ACC112 (cell line): ENCODE measurements around the gene ACTC1.

Experiments used
- H2AFZ ChIP-seq: fragments of 200-600 bp; sonication (generic); one replicate; pipeline ENCODE4 v1.6.0; 2017; ENCODE audit warnings: antibody characterized with exemption, low read length; ENCODE audit not compliant: unreplicated experiment
- H3K27ac ChIP-seq: fragments of 200-600 bp; sonication (generic); 2 replicates; pipeline ENCODE4 v1.5.1; 2014; ENCODE audit warnings: low read depth, mild to moderate bottlenecking, antibody characterized with exemption, low read length, moderate library complexity
- H3K27me3 ChIP-seq: fragments of 200-600 bp; sonication (generic); 2 replicates; pipeline ENCODE4 v1.6.1; 2014; ENCODE audit warnings: mild to moderate bottlenecking, antibody characterized with exemption, low read length, moderate library complexity, mixed read lengths; ENCODE audit not compliant: insufficient read depth
- H3K36me3 ChIP-seq: fragments of 200-600 bp; sonication (generic); 2 replicates; pipeline ENCODE4 v1.6.1; 2016; ENCODE audit warnings: mild to moderate bottlenecking, antibody characterized with exemption, low read length, moderate library complexity, mixed read lengths; ENCODE audit not compliant: insufficient read depth
- H3K4me1 ChIP-seq: fragments of 200-600 bp; sonication (generic); one replicate; pipeline ENCODE4 v1.6.1; 2016; ENCODE audit warnings: low read length, mixed read lengths; ENCODE audit not compliant: insufficient read depth, unreplicated experiment, control insufficient read depth
- H3K4me3 ChIP-seq: fragments of 200-600 bp; sonication (generic); 2 replicates; pipeline ENCODE4 v1.5.1; 2014; ENCODE audit warnings: mild to moderate bottlenecking, low read depth, low read length
- H3K79me2 ChIP-seq: fragments of 200-600 bp; sonication (generic); one replicate; pipeline ENCODE4 v1.6.0; 2016; ENCODE audit warnings: low read length; ENCODE audit not compliant: control insufficient read depth, unreplicated experiment, insufficient read depth

Gene ACTC1

DNA sequence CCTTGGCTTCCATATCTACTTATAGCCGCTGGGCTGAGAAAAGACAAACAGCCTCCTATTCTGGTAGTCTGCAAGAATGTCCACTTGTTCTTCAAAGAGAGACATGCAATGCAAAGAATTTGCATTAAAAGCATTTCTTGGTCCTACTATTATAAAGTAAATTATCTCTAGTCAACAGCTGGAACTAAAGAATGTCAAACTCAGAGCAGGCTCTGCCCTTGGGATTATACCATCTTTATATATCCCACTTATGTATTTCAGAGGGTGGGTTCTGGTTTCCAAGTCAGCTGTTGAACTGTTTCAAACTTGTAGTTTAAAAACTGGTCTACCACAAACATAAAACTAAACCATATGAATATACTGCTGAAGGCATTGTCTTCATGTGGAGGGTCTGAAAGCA is 7.0 kb upstream of the ACTC1 start:
- Histone ChIP-seq H2AFZ (no peak overlapping the region), H3K4me3 (no peak overlapping the region), H3K36me3 (no peaks in the 10 kb centered on the region), H3K79me2 (no peaks in the 10 kb centered on the region), H3K27me3 (peaks cover 4% of the 10 kb centered on the region), H3K27ac (no peak overlapping the region), H3K4me1 (peaks cover 13% of the 10 kb centered on the region)

DNA sequence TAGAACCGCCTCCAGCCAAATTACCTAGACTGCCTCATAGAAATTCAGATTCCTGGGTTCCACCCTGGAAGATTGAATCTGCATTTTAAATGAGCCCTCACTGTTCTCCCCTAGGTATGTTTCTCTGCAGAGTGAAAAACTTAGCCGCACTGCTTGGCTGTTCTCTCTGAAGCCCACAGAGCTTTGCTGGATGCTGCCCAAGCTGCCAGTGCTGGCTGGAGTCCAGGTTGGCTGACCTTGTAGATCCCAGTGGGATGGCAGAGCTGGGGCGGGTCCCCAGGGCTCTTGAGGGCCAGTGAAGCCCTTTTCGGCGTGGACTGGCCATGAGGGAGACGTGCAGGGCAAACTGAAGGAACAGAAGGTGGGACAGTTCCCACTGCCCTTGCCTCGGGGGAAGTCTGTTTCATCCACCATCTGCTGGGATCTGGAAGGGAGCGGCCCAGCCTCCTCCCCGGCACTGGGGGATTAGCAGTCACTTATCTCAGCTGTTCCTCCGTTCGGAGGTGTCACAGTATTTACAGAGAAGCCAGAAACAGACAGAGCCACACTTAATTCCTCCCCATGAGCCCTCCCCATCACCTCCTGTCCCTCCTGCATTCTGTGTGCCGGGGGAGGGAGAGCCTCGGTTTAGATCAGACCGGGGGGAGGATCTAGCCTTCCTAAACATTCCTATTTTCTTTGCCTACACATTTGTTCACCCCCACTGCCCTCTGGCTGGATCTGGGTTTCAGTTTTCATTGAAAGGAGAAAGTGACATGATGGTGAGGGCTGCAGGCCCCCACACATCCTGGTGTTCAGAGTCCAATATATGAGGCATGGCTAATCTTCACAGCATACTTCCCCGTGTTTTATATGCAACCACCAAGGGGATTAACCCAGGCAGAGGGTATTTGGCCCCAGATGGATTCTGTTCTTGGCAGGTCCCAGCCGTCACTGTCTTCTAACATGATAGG is 4.1 kb upstream of the ACTC1 start:
- H3K27ac ChIP-seq, result no peak overlapping the region
- no peaks in the 10 kb centered on the region for H3K36me3 ChIP-seq
- peaks cover 31% of the 10 kb centered on the region for H3K27me3 ChIP-seq
- no peaks in the 10 kb centered on the region for H3K79me2 ChIP-seq
- peaks cover 18% of the 10 kb centered on the region for H3K4me1 ChIP-seq
- peak overlapping the region; percentile 81 for H2AFZ ChIP-seq
- H3K4me3 ChIP-seq, result peak overlapping the region; percentile 47; the same call in 1 of the 2 replicates

DNA sequence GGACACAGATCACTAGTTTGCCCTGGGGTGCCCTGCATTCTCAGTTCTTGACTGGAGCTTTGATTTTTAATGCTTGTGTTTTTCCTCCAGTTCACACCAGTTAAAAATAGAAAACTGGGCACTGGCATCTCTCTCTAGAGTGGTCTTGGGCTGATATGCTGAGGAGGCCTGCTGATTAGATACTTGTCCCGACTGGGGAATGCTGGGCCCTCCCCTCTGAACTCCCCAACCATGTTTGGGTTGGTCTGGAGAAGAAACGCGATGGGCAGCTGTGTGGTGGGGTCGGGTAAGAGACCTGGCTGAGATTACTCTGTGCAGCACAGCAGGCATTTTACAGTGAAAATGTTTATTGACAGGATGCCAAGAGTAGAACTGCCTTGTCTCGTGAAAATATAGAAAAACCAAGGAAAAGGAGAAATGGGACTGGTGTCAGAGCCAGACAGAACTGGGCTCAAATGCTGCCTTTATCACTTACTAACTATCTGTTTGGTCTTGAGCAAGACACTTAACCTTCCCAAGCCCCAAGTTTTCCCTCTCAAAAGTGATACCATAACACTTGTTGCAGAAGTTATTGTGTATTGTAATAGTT is 1.6 kb upstream of the ACTC1 start:
- H3K27ac ChIP-seq, result no peak overlapping the region
- no peaks in the 10 kb centered on the region for H3K79me2 ChIP-seq
- H3K27me3 ChIP-seq, result peaks cover 56% of the 10 kb centered on the region
- peaks cover 18% of the 10 kb centered on the region for H3K4me1 ChIP-seq
- no peaks in the 10 kb centered on the region for H3K36me3 ChIP-seq
- no peak overlapping the region for H2AFZ ChIP-seq
- no peak overlapping the region for H3K4me3 ChIP-seq

DNA sequence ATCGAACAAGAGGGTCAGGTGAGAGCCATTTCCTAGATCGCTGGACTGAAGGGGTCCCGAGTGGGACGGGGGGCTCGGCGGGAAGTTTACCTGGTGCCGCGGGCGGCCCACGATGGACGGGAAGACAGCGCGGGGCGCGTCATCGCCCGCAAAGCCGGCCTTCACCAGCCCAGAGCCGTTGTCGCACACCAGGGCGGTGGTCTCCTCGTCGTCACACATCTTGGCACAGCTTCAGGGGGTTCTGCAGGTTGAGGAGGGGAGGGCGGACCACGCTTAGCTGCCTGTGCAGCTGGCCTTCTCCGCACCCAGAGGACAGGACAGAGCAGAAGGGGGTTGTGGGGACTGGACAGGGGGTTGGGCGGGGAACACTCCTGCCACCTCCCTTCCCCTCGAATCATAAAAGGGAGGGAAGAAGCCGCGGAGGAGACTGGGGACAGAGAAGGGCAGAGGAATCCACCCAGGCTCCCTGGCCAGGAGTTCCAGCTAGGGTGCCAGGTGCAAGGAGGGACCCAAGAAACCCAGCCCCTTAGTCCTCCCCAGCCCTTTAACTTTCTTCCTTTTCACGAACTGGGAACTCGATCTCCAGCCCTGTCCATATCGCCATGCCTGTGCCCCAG is 651 bp downstream of the ACTC1 start:
- Histone ChIP-seq H3K36me3 (no peaks in the 10 kb centered on the region), H3K4me1 (peaks cover 16% of the 10 kb centered on the region), H3K4me3 (peak overlapping the region; percentile 65), H3K27ac (no peak overlapping the region), H3K27me3 (peaks cover 72% of the 10 kb centered on the region), H3K79me2 (no peaks in the 10 kb centered on the region), H2AFZ (peak overlapping the region; percentile 86)

DNA sequence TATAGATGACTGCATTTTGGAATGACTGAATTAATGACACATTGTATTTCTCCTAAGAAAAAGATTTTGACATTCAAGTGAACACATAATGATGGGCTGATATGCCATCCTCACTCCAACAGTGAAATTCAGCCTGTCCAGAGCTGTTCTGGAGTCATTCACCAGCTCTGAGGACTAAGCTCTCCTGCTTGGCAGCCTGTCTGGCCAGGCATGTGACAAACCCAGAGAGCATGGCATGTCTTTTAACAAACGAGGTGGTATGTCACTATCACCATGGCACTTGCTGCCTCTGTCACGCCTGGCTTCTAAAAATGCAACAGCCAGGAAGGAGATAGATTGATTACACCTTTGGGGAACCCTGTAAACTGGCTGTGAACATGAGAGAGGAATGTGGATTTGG is 1.4 kb downstream of the ACTC1 start:
- no peaks in the 10 kb centered on the region for H3K36me3 ChIP-seq
- peaks cover 8% of the 10 kb centered on the region for H3K4me1 ChIP-seq
- no peak overlapping the region for H3K27ac ChIP-seq
- no peak overlapping the region for H2AFZ ChIP-seq
- no peaks in the 10 kb centered on the region for H3K79me2 ChIP-seq
- H3K4me3 ChIP-seq, result no peak overlapping the region
- peaks cover 80% of the 10 kb centered on the region for H3K27me3 ChIP-seq

DNA sequence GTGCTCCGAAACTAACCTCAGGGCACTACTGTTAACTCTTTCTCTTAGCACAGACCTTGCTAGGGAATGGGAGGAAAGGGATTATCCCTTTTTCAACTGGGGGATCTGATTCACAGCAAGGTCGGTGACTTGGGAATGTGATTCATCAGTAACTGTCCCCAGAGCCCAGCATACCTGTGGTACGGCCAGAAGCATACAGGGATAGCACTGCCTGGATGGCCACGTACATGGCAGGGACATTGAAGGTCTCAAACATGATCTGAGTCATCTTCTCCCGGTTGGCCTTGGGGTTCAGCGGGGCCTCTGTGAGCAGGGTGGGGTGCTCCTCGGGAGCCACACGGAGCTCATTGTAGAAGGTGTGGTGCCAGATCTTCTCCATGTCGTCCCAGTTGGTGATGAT is 2.3 kb downstream of the ACTC1 start:
- Histone ChIP-seq H3K79me2 (no peaks in the 10 kb centered on the region), H3K27me3 (peaks cover 88% of the 10 kb centered on the region), H3K4me1 (peaks cover 5% of the 10 kb centered on the region)

DNA sequence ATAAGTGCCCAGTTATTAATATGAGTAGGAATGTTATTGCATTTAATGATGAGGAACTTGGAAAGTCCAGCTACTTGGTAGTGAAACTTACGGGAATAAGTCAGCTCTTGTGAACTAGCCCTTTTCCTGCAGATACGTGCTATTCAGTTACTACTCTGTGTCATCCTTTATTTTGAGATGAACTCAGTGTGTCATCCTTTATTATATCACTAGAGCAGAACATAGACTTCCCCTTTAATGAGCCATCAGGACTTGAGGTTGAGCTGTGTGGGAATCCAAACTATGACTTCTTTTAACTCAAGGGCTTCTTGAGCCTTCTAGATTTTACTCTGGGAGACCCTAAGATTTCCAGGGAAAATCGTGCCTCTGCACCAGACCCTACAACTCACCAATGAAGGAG is 3.6 kb downstream of the ACTC1 start:
- no peak overlapping the region for H3K4me3 ChIP-seq
- peaks cover 88% of the 10 kb centered on the region for H3K27me3 ChIP-seq
- peaks cover 5% of the 10 kb centered on the region for H3K4me1 ChIP-seq
- H3K27ac ChIP-seq, result no peak overlapping the region
- H3K79me2 ChIP-seq, result no peaks in the 10 kb centered on the region
- H2AFZ ChIP-seq, result no peak overlapping the region
- H3K36me3 ChIP-seq, result no peaks in the 10 kb centered on the region

More for the DNA sequence above, 2.3 kb downstream of the ACTC1 start:
- no peak overlapping the region for H3K4me3 ChIP-seq
- H3K36me3 ChIP-seq, result no peaks in the 10 kb centered on the region
- H2AFZ ChIP-seq, result no peak overlapping the region
- H3K27ac ChIP-seq, result no peak overlapping the region

- Histone ChIP-seq H3K27ac (no peak overlapping the region), H3K27me3 (peaks cover 91% of the 10 kb centered on the region), H3K4me3 (no peak overlapping the region), H3K79me2 (no peaks in the 10 kb centered on the region), H3K36me3 (no peaks in the 10 kb centered on the region), H3K4me1 (no peaks in the 10 kb centered on the region), H2AFZ (no peak overlapping the region)
Measured at GRCh38 chr15:34790121-34790520, 5.2 kb downstream of the ACTC1 start.

DNA sequence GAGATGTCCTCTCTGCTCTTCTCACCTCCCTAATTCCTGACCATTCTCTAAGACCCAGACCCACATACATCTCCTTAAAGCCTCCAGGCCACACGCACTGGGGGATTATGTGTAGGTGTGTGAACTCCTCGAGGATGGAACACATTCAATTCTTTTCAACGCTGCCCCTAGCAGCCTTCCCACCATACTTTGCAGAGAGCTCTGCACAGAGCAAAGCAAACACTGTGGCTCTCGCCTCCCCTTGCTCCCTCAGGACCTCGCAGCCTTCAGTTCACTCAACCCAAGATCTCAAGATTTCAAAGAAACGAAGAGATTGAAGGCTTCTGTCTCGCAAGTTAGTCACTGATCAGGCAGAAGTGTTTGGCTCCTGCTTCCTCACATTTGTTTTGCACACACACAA is 6.0 kb downstream of the ACTC1 start:
- Histone ChIP-seq H3K36me3 (no peaks in the 10 kb centered on the region), H3K4me1 (no peaks in the 10 kb centered on the region), H3K4me3 (no peak overlapping the region), H3K79me2 (no peaks in the 10 kb centered on the region), H3K27ac (no peak overlapping the region), H2AFZ (no peak overlapping the region), H3K27me3 (peaks cover 91% of the 10 kb centered on the region)

DNA sequence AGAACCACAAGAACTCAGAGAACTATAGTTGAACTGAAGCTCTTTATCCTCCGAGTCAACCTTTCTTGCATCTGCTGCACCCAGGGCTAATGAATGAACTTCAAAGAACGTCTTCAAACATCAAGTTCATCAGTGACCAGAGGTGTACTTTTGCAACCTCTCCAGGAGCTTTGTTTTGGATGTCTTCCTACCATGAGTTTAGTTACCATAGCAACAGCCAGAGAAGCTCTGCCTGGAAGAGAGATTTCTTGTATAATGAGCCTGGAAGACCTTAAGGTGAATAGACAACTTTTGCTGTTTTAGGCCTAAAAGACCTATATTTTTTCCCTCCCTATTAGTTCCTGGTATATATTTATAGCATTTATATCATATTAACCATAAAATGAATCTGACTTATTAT is 9.1 kb downstream of the ACTC1 start:
- no peak overlapping the region for H2AFZ ChIP-seq
- no peaks in the 10 kb centered on the region for H3K4me1 ChIP-seq

More for the DNA sequence above, 9.1 kb downstream of the ACTC1 start:
- Histone ChIP-seq H3K79me2 (no peaks in the 10 kb centered on the region), H3K27ac (no peak overlapping the region), H3K27me3 (peaks cover 87% of the 10 kb centered on the region), H3K4me3 (no peak overlapping the region), H3K36me3 (no peaks in the 10 kb centered on the region)
